ENCODE data around the gene LEO1.
A peak's percentile ranks its signal among the peaks of the same experiment; 100 is the strongest.
"Not testable (repeated sequence)": the region's sequence is repeated elsewhere in the genome, so short reads cannot be mapped to it uniquely, and the experiment has no call there.

LEO1 gene

DNA sequence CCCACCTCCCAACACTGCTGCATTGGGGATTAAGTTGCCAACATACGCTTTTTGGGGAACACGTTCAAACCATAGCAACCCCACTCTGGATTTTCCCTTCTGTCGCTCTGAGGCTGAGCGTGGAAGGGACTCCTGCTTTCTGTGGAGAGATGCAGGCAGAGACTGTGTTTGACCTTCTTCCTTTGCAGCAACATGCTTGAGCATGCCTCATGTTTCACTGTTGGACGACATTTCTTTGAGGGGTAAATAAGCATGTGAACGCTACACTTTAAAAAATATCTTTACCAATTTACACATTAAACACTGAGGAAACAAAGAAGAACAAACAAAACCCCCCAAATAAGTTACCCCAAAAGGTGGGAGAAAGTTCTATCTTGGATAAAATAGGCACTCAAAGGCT is 33.2 kb upstream of the LEO1 start:
- DNase-seq (ENCODE audit: low read depth in 2 of 3, low spot score in 2 of 3) = no peak

- DNase-seq (ENCODE audit: low read depth in 2 of 3, low spot score in 2 of 3) = no peak
Observed at GRCh38 chr15:52003710-52004109, 32.1 kb upstream of the LEO1 start.

DNA sequence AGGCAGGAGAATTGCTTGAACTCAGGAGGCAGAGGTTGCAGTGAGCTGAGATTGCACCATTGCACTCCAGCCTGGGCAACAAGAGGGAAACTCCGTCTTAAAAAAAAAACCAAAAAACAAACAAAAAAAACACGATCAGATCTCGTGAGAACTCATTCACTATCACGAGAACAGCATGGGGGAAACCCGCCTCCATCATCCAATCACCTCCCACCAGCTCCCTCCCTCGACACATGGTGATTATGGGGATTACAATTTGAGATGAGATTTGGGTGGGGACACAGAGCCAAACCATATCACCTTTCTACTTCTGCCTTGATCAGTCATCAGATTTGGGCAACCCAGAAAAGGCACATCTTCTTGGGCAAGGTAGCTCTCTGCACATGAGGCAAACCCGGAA is 31.5 kb upstream of the LEO1 start:
- not testable (repeated sequence) for DNase-seq (ENCODE audit: low read depth in 2 of 3, low spot score in 2 of 3)

DNA sequence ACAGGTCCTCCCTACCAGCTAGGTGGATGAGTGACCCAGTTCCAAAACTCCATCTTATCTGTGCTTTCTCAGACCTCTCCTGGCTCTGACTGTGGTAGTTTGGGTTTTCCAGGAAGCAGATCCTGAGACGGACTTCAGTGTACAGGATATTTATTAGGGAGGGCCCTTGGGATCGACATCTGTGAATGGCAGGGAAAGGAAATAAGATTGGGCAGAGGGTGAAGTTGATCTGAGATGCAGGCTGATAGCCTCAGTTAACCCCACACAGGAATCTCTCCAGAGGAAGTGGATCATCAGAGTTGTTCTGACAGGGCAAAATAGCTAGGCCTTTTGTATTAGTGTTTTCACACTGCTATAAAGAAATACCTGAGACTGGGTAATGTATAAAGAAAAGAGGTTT is 30.8 kb upstream of the LEO1 start:
- no peak for DNase-seq (ENCODE audit: low read depth in 2 of 3, low spot score in 2 of 3)

DNA sequence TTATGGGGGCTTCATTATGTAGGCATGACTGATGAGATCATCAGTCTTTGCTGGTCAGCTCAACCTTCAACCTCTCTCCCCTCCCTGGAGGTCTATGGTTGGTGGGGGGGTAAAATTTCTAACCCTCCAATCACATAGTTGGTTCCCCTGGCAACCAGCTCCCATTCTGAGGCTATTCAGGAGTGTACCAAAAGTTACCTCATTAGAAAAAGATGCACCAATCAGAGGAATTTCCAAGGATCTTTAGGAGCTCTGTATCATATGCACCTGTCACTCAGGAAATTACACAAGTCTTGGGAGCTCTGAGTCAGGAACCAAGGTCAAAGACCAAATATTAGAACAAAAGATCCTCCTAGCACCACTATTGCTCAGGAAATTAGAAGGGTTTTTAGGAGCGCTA is 21.4 kb upstream of the LEO1 start:
- DNase-seq (ENCODE audit: low read depth in 2 of 3, low spot score in 2 of 3) = no peak

DNA sequence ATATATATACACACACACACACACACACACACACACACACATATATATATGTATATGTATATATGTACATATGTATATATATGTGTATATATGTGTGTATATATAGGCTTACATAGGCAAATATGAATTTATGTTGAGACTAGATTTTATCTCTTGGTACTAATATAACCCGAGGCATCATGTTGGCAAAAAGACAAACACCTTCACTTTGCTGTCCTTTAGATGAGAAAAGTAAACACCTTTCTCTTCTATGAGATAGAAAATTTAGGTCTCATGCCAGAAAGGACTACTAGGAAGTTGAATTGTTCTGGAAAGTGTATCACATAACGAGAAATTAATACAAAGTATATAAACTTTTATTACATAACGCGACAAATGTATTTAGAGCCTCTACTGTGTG is 19.6 kb upstream of the LEO1 start:
- no peak for DNase-seq (ENCODE audit: low read depth in 2 of 3, low spot score in 2 of 3)

DNA sequence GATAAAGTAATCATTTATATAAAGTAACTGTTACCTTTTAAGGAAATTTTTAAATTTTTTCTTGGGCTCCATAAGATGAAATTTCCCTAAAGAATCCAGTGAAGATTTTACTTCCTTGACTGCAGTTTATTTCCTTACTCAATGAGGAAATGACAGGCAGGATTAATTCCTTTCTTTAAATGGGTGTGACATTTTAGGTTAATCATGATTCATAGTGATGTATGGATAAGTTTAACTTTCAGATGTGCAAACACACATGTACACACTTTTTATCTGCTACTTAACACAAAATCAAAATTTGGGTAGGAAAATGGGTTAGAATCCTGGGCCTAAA is 11.2 kb upstream of the LEO1 start:
- DNase-seq (ENCODE audit: low read depth in 2 of 3, low spot score in 2 of 3) = no peak

GRCh38 chr15:51982013-51982769 is 10.6 kb upstream of the LEO1 start:
- peak in 2 of 3 experiments; percentile 20 to 29 for DNase-seq (ENCODE audit: low read depth in 2 of 3, low spot score in 2 of 3)

- DNase-seq (ENCODE audit: low read depth in 2 of 3, low spot score in 2 of 3) = no peak
Observed at GRCh38 chr15:51973775-51974174, 2.2 kb upstream of the LEO1 start.

DNA sequence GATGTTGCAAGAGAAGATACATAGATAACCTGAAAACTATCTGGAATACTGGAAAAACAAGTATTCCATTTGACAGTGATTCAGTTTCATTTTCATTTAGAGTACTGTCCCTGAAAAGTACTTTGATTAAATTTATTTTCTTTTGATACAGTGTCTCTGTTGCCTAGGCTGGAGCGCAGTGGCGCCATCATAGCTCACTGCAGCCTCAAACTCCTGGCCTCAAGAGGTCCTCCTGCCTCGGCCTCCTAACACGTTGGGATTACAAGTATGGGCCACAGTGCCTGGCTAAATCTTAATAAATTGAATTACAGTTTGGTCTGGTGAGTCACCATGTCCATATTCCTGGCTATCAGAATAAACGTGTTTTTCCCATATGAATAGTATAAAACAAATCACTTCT is 1.6 kb upstream of the LEO1 start:
- DNase-seq (ENCODE audit: low read depth in 2 of 3, low spot score in 2 of 3) = no peak

DNA sequence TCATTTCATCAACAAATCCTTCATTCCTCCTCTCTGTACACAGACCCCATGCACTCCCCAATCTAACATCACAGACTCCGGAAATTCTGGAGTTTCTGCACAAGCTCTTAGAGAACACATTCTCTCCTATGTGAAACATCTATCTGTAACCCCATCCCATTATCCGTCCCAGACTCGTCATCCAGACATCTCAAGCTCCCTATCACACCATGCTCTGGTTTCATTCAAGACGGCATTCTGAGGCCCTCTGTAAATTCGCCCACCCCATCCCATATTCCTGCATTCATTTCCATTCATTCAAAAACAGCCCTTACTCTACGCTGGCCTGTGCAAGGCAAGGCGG is 575 bp downstream of the LEO1 start:
- DNase-seq (ENCODE audit: low read depth in 2 of 3, low spot score in 2 of 3) = no peak

DNA sequence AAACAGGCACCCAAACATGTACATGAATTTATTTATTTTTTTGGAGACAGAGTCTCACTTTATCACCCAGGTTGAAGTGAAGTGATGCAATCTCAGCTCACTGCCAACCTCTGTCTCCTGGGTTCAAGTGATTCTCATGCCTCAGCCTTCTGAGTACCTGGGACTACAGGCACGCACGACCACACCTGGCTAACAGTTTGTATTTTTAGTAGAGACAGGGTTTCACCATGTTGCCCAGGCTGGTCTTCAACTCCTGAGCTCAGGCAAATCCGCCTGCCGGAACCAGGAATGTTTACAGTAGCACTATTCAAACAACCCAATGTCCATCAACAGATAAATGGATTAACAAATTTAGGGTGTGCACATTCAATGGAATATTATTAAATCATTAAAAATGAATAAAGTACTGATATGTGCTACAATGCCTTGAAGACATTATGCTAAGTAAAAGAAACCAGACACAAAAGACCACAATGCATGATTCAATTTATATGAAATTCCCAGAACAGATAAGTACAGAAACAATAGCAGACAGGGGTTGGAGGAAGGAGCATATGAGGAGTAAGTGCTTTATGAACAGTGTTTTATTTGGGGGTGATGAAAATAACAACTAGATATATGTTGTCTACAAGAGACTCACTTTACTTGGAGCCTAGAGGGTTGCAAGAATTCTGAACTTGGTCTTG is 1.3 kb downstream of the LEO1 start:
- no peak for DNase-seq (ENCODE audit: low read depth in 2 of 3, low spot score in 2 of 3)

DNA sequence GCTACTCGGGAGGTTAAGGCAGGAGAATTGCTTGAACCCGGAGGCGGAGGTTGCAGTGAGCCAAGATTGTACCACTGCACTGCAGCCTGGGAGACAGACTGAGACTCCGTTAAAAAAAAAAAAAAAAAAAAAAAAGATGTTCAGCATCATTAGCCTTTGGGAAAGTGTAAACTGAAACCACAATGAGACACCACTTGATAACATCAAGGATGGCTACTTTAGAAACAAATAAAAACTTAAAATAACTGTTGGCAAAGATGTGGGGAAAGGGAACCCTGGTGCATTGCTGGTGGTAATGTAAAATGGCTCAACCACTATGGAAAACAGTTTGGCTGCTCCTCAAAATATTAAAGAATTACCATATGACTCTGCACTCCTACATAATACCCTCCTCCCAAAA is 1.9 kb downstream of the LEO1 start:
- no peak for DNase-seq (ENCODE audit: low read depth in 2 of 3, low spot score in 2 of 3)

DNA sequence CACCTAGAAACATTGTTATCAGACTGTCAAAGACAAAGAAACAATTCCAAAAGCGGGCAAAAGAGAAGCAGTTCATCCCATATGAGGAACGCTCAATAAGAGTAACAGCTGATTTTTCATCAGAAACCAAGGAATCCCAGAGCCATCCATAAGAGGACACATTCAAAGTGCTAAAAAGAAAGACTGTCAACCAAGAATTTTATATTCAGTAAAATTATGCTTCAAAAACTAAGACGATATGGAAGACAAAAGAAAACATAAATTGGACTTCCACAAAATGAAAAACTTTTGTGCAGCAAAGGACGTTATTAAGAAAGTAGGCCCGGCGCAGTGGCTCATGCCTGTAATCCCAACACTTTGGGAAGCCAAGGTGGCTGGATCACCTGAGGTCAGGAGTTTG is 4.0 kb downstream of the LEO1 start:
- no peak for DNase-seq (ENCODE audit: low read depth in 2 of 3, low spot score in 2 of 3)

DNA sequence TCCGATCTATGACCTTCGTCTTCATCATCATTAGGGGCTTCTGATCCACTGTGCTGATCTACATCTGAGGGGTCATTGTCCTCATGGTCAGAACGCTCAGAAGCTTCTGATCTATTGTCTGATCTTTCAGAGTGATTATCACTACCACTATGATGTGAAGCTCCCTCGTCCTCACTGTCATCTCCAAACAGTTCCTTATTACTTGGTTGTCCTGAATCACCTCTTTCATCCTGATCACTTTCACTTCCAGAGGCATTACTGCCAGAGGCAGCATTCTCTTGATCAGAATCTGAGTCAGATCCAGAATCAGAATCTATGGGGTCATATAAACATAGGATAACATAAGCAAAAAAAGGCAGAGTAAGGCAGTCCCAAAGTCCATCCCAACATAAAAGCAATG is 5.4 kb downstream of the LEO1 start:
- DNase-seq (ENCODE audit: low read depth in 2 of 3, low spot score in 2 of 3) = no peak

GRCh38 chr15:51965691-51966090 is 5.9 kb downstream of the LEO1 start:
- no peak for DNase-seq (ENCODE audit: low read depth in 2 of 3, low spot score in 2 of 3)

GRCh38 chr15:51955504-51955903 is 16.1 kb downstream of the LEO1 start:
- no peak for DNase-seq (ENCODE audit: low read depth in 2 of 3, low spot score in 2 of 3)

GRCh38 chr15:51952805-51953204 is 18.8 kb downstream of the LEO1 start:
- DNase-seq (ENCODE audit: low read depth in 2 of 3, low spot score in 2 of 3) = no peak

DNA sequence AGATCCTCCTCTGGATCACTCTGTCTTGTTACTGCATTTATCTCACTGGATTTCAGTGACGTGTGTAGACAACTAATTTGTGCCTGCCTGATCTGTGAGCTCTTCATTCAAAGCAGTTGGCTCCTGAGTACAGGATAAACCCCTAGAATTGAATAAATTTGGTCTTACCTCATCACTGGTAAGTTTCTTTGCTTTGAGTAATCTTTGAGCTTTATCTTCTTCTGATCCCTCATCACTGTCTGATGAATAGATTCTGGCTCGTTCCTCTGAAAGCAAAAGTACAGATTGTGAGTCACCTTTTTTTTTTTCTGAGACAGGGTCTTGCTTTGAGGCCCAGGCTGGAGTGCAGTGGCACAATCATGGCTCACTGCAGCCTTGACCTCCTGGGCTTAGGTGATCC is 24.5 kb downstream of the LEO1 start:
- DNase-seq (ENCODE audit: low read depth in 2 of 3, low spot score in 2 of 3) = no peak

DNA sequence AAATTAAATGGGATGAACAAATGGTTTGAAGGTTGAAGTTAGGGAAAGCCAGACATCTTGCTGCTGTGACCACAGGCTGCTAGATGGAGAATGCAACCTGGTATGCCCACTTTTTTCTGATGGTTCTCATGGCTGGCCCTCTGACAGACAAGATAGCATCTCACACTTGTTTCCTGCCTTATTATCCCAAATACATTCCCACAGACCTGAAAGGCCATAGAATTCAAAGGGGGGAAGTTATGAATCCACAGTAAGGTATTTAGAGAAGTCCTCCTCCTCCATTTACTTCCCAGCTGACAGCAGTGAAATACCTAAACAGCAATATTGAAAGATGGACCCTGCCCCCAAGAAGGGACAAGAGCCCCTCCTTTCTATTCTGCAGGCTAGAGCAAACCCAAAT is 32.4 kb downstream of the LEO1 start:
- DNase-seq (ENCODE audit: low read depth in 2 of 3, low spot score in 2 of 3) = no peak

DNA sequence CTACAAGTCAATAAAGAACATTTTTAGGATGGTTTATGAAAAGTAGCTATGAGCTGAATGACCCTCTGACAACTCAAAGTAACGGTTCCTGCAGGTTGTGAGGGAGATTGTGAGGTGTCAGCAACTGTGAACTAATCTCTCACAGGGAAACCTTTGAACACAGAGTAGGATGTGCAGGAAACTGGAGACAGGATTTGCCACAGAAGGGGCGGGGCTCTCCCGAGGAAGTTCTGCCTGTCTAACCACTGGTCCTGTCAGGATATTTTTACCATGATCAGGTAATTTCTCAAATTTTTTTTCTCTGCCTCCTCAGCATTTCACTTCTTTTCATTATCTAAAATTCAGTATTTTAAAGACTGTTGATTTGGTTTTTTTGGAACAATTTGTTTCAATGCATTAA is 33.3 kb downstream of the LEO1 start:
- no peak for DNase-seq (ENCODE audit: low read depth in 2 of 3, low spot score in 2 of 3)

GRCh38 chr15:51936105-51936478 is 35.5 kb downstream of the LEO1 start:
- no peak for DNase-seq (ENCODE audit: low read depth in 2 of 3, low spot score in 2 of 3)

DNA sequence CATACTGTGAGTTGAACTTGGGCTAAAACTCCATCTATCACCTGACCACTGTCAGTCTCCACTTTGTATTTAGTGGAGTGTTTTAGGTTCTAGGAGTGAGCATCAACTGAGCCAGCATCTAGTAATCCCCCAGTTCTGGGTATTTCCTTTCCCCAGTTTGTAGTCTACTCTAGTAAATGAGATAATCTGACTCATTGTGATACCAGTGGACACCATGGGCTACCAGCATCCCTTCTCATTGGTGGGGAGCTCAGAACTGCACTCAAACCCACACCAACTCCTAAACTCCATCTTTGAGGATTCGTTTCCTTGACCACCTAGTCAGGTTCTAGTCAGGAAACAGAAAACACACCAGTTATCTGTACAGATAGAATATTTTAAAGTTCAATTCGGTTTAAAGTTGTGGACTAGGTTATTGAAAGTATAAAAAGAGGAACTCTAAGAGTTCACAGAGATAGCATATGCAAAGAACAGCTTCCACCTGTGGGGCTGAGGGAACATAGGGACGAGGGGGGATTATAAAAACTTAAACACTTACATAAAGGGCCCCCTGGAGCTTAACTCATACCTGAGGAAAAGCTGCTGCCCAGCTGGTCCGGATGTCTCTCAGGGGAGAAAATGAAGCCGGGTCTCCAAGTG is 36.0 kb downstream of the LEO1 start:
- no peak for DNase-seq (ENCODE audit: low read depth in 2 of 3, low spot score in 2 of 3)

Data from activated CD8-positive, alpha-beta memory T cell treated with anti-CD3 and anti-CD28 coated beads for 48 hours (primary cell).